Ascending aorta (tissue), 2 donors: ENCODE data around the gene LAMA2. TPM values are rescaled to one million over a fixed set of nuclear protein-coding genes. Genes with fewer than 3 reads are reported as not detected.

ENCODE experiments used
- DNase-seq, 2 donors: peaks; one replicate each; pipeline ENCODE4 v3.0.0-alpha.2; 2019; ENCODE audit warnings: low spot score in 2 of 2
- H3K27ac ChIP-seq, 2 donors: fragments of 200-600 bp; sonication (generic); one replicate each; pipeline ENCODE4 v1.5.1; 2016 to 2017; ENCODE audit warnings: mild to moderate bottlenecking in 1 of 2
- H3K27me3 ChIP-seq: fragments of 200-600 bp; sonication (generic); one replicate; pipeline ENCODE4 v1.5.1; 2017
- H3K36me3 ChIP-seq, 2 donors: fragments of 200-600 bp; sonication (generic); one replicate each; pipeline ENCODE4 v1.5.1; 2016
- H3K4me1 ChIP-seq, 2 donors: fragments of 200-600 bp; sonication (generic); one replicate each; pipeline ENCODE4 v1.5.1; 2016 to 2017; ENCODE audit warnings: mild to moderate bottlenecking in 1 of 2
- H3K4me3 ChIP-seq, 2 donors: fragments of 200-600 bp; sonication (generic); one replicate each; pipeline ENCODE4 v1.5.1; 2016 to 2017; ENCODE audit warnings: mild to moderate bottlenecking in 1 of 2
- H3K9me3 ChIP-seq, 2 donors: fragments of 200-600 bp; sonication (generic); one replicate each; pipeline ENCODE4 v1.5.1; 2016
- intact Hi-C: fragments of 100-400 bp; cut with DNase I; formaldehyde crosslinking; loops from one replicate; pipeline ENCODE4 v1.15.1; 2023
- total RNA-seq: library from RNA; depleted of rRNA; stranded (reverse); fragments of >200 nt; gene quantifications from one replicate; pipeline ENCODE4 v1.1.0, GENCODE V29; 2016
- TF ChIP-seq, protein P1 (sequence below), 3 experiments: fragments of 200-600 bp in 2 of 3; fragments of 450-650 bp in 1 of 3; sonication (generic) in 2 of 3; IDR thresholded peaks; one replicate each; pipeline ENCODE4 v1.5.1; 2016 to 2019; ENCODE audit warnings: antibody characterized with exemption in 3 of 3, mild to moderate bottlenecking in 1 of 3, moderate library complexity in 1 of 3

LAMA2 gene
- total RNA-seq, 1 donor from 2014 or later, result 45.2 TPM

DNA sequence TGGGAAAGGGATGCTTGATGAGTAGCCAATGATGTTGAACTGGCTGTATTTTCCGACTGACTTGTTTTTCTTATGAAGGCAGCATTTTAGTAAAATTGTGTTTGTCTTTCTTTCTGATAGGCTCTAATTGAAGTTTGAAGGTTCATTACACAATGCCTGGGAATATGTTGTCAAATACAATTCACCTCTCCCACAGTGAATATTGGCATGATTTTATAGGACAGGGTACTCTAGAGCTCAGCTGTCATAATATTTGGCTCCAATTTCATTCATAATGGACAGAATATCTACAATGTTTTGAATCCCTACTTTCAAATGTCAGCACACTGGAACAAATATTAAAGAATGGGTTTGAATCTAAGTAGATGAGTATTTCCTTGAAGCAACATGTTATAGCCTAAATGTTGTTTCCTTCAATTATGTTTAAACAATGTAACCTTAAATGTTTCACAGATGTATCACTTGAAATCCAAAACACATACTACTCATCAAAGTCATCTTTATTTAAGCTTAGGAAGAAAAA lies 81.4 kb downstream of the LAMA2 start:
- no peak overlapping the region for H3K27ac ChIP-seq
- H3K4me1 ChIP-seq, result no peaks in the 10 kb centered on the region
- TF ChIP-seq, protein P1, sequence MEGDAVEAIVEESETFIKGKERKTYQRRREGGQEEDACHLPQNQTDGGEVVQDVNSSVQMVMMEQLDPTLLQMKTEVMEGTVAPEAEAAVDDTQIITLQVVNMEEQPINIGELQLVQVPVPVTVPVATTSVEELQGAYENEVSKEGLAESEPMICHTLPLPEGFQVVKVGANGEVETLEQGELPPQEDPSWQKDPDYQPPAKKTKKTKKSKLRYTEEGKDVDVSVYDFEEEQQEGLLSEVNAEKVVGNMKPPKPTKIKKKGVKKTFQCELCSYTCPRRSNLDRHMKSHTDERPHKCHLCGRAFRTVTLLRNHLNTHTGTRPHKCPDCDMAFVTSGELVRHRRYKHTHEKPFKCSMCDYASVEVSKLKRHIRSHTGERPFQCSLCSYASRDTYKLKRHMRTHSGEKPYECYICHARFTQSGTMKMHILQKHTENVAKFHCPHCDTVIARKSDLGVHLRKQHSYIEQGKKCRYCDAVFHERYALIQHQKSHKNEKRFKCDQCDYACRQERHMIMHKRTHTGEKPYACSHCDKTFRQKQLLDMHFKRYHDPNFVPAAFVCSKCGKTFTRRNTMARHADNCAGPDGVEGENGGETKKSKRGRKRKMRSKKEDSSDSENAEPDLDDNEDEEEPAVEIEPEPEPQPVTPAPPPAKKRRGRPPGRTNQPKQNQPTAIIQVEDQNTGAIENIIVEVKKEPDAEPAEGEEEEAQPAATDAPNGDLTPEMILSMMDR (IDR thresholded peaks at IDR 0.05), result no peak
- intact Hi-C loops, result no loop called here
- no peak overlapping the region for H3K4me3 ChIP-seq
- no peak for DNase-seq
- H3K9me3 ChIP-seq, result no peaks in the 10 kb centered on the region
- H3K36me3 ChIP-seq, result no peaks in the 10 kb centered on the region
- H3K27me3 ChIP-seq, result no peaks in the 10 kb centered on the region

DNA sequence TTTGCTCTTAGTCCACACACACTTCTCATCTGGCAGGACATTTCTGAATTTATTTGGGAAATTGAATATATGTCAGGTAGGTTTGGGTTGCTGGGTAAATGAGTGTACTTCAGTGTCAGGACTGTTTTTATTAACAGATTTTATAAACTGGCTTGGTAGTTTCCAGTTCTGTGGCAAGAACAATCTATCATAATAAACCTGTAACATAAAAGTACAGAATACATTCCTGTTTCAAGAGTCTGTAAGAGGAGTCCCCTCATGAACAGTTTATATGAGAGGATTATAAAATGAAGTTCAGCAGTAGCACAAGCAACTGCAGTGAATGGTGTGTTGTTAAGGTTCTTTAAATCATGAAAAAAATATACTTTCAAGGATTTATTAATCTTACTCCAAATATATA lies 81.8 kb downstream of the LAMA2 start:
- Histone ChIP-seq H3K36me3 (no peaks in the 10 kb centered on the region), H3K27me3 (no peaks in the 10 kb centered on the region), H3K9me3 (no peaks in the 10 kb centered on the region), H3K4me1 (no peaks in the 10 kb centered on the region), H3K27ac (no peak overlapping the region), H3K4me3 (no peak overlapping the region)
- intact Hi-C loops, result no loop called here
- TF ChIP-seq, protein P1 (IDR thresholded peaks at IDR 0.05), result no peak
- no peak for DNase-seq

DNA sequence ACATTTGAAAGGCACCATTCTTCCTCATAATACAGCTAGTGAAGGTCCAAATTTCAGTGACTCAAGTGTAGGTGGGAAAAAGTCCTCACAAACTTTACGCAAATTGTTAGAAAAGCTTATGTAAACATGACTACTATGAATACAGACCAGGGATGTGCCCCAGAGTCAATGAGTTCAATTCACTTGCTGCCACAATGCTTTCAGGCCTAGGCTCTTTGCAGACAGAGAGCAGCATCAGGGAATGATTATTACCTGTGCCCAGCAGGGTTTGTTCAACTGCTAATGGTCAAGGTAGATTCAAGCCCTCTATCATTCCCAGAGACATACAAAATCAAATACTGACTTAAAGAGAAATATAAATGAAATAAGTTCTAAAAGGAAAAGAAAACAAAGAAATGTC lies 84.0 kb downstream of the LAMA2 start:
- Histone ChIP-seq H3K36me3 (no peaks in the 10 kb centered on the region), H3K4me1 (no peaks in the 10 kb centered on the region), H3K27me3 (no peaks in the 10 kb centered on the region), H3K27ac (no peak overlapping the region), H3K9me3 (no peaks in the 10 kb centered on the region), H3K4me3 (no peak overlapping the region)
- DNase-seq, result no peak
- TF ChIP-seq, protein P1 (IDR thresholded peaks at IDR 0.05), result no peak
- intact Hi-C loops, result no loop called here

DNA sequence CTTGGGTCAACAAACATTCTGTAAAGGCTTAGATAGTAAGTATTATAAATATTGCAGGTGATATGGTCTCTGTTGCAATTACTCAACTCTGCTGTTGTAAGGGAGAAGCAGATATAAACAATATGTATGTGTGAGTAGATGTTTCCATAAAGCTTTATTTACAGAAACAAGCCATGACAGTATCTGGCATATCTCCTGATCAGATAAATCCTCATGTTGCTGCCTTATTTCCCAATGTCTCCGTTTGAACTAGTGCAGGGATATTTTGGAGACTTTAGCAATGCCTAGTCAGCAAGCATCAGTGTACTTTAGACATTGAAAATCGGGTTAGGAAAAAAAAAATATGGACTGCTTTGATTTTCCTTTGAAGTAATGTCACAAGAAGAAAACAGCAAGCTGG lies 96.1 kb downstream of the LAMA2 start:
- Histone ChIP-seq H3K4me1 (no peaks in the 10 kb centered on the region), H3K36me3 (no peaks in the 10 kb centered on the region), H3K27me3 (no peaks in the 10 kb centered on the region), H3K9me3 (no peaks in the 10 kb centered on the region), H3K4me3 (no peak overlapping the region), H3K27ac (no peak overlapping the region)
- no peak for DNase-seq
- TF ChIP-seq, protein P1 (IDR thresholded peaks at IDR 0.05), result no peak
- intact Hi-C loops, result no loop called here

DNA sequence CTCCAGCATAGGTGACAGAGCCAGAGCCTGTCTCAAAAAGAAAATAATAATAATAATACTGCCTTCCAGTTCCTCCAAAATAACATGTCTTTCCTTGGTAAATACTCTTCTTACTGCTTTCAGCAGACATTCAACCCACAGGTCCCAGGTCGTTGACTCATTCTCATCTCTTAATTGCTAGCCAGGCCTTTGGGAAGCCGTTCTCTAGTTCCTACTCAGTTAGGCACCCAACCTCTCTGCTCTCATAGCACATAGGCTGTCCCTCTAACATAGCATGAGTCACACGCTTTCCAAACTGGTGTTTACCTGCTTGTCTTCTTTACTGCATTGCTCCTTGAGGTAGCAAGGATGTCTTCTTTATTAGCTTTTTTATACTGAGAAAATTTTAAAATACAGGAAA lies 98.8 kb downstream of the LAMA2 start:
- no peaks in the 10 kb centered on the region for H3K36me3 ChIP-seq
- no peaks in the 10 kb centered on the region for H3K27me3 ChIP-seq
- DNase-seq, result no peak
- intact Hi-C loops, result no loop called here
- no peak overlapping the region for H3K4me3 ChIP-seq
- no peak overlapping the region for H3K27ac ChIP-seq
- TF ChIP-seq, protein P1 (IDR thresholded peaks at IDR 0.05), result no peak
- H3K9me3 ChIP-seq, result no peaks in the 10 kb centered on the region
- no peaks in the 10 kb centered on the region for H3K4me1 ChIP-seq

DNA sequence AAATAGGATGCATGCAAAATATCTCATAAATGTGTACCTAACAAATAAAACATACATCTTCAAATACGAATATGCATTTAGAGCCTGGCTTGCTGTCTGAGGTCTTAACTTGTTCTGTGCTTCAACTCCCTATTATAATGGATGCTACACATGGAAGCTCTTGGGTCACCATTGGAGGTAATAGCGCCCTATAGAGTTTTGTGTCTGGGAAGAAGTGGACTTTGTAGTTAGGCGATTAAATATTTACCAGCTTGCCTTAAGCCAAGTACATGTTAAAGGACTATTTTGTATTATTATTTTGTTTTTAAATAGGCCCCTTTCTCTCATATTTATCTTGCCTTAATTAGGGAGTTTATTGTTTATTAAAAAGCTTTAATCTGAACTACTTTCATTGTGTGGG lies 107.4 kb downstream of the LAMA2 start:
- H3K4me3 ChIP-seq, result no peak overlapping the region
- intact Hi-C loops, result no loop called here
- H3K27me3 ChIP-seq, result no peaks in the 10 kb centered on the region
- TF ChIP-seq, protein P1 (IDR thresholded peaks at IDR 0.05), result no peak
- H3K27ac ChIP-seq, result no peak overlapping the region
- H3K9me3 ChIP-seq, result no peaks in the 10 kb centered on the region
- H3K36me3 ChIP-seq, result no peaks in the 10 kb centered on the region
- DNase-seq, result no peak
- H3K4me1 ChIP-seq, result no peaks in the 10 kb centered on the region
